Neural cell (in vitro differentiated cells): ENCODE results near the gene LNX1.

Experiments used
- EZH2 ChIP-seq: fragments of 200-600, 300-800 bp; shearing (Covaris generic), sonication (generic); IDR thresholded peaks from 2 replicates; pipeline ENCODE4 v1.6.1; 2014; ENCODE audit warnings: antibody characterized with exemption, low read length, borderline replicate concordance, mild to moderate bottlenecking; ENCODE audit not compliant: insufficient read depth, poor library complexity, severe bottlenecking
- POLR2AphosphoS5 ChIP-seq: IDR thresholded peaks from 2 replicates; pipeline ENCODE4 v1.6.1; 2012
- TAF1 ChIP-seq: IDR thresholded peaks from 2 replicates; pipeline ENCODE4 v1.6.1; 2012; ENCODE audit warnings: low read depth
- TF ChIP-seq, protein P1 (sequence below): fragments of 450-650 bp; IDR thresholded peaks from 2 replicates; pipeline ENCODE4 v1.5.1; 2014; ENCODE audit warnings: antibody characterized with exemption, mild to moderate bottlenecking, moderate library complexity; ENCODE audit not compliant: poor library complexity, severe bottlenecking
- TF ChIP-seq, protein P2 (sequence below): IDR thresholded peaks from 2 replicates; pipeline ENCODE4 v1.6.1; 2012; ENCODE audit warnings: borderline replicate concordance

DNA sequence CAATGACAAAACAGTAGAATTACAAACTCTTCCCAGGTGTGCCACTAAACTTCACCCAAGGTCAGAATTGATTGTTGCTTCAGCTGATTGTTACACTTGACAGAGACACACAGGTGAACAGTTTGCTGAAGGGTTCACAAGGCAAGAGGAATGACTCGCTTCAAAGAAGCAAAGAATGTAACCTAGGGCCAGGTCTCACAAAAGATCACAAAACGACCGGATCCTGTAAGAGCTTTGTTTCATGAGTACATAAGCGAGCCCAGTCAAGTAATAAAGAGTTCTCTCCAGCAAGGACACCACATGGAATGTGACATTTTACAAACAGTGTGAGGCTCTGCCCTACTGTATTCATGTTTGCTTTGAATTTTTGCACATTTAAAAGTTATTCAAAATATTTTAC, 9.1 kb downstream of the LNX1 start:
- no peak for TF ChIP-seq POLR2AphosphoS5
- TF ChIP-seq, protein P1, sequence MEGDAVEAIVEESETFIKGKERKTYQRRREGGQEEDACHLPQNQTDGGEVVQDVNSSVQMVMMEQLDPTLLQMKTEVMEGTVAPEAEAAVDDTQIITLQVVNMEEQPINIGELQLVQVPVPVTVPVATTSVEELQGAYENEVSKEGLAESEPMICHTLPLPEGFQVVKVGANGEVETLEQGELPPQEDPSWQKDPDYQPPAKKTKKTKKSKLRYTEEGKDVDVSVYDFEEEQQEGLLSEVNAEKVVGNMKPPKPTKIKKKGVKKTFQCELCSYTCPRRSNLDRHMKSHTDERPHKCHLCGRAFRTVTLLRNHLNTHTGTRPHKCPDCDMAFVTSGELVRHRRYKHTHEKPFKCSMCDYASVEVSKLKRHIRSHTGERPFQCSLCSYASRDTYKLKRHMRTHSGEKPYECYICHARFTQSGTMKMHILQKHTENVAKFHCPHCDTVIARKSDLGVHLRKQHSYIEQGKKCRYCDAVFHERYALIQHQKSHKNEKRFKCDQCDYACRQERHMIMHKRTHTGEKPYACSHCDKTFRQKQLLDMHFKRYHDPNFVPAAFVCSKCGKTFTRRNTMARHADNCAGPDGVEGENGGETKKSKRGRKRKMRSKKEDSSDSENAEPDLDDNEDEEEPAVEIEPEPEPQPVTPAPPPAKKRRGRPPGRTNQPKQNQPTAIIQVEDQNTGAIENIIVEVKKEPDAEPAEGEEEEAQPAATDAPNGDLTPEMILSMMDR: no peak
- TF ChIP-seq EZH2: no peak
- TF ChIP-seq TAF1: no peak
- TF ChIP-seq, protein P2, sequence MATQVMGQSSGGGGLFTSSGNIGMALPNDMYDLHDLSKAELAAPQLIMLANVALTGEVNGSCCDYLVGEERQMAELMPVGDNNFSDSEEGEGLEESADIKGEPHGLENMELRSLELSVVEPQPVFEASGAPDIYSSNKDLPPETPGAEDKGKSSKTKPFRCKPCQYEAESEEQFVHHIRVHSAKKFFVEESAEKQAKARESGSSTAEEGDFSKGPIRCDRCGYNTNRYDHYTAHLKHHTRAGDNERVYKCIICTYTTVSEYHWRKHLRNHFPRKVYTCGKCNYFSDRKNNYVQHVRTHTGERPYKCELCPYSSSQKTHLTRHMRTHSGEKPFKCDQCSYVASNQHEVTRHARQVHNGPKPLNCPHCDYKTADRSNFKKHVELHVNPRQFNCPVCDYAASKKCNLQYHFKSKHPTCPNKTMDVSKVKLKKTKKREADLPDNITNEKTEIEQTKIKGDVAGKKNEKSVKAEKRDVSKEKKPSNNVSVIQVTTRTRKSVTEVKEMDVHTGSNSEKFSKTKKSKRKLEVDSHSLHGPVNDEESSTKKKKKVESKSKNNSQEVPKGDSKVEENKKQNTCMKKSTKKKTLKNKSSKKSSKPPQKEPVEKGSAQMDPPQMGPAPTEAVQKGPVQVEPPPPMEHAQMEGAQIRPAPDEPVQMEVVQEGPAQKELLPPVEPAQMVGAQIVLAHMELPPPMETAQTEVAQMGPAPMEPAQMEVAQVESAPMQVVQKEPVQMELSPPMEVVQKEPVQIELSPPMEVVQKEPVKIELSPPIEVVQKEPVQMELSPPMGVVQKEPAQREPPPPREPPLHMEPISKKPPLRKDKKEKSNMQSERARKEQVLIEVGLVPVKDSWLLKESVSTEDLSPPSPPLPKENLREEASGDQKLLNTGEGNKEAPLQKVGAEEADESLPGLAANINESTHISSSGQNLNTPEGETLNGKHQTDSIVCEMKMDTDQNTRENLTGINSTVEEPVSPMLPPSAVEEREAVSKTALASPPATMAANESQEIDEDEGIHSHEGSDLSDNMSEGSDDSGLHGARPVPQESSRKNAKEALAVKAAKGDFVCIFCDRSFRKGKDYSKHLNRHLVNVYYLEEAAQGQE: no peak
